ENCODE results near the gene CALB2.

Gene CALB2

DNA sequence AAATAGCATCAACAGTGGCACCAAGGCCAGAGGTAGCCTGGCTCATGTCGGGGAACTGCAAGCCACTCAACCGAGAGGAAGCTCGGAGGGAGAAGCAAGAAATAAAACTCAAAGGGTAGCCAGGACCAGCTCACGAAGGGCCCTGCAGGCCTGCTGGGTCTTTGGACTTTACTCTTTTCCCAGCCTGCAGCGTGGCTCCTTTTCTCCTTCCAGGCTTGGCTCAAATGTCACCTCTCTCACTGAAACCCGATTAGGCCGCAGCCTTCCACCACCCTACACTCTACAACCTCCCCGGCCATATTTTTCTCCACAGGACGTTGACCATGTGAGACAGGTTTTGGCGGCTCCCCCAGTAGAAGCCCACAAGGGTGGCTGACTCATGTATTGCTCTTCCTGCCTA lies 38.1 kb downstream of the CALB2 start:
- peaks cover 20% of the 10 kb centered on the region for H3K27me3 ChIP-seq
- no peak overlapping the region for H3K27ac ChIP-seq
- TF ChIP-seq, protein P1, sequence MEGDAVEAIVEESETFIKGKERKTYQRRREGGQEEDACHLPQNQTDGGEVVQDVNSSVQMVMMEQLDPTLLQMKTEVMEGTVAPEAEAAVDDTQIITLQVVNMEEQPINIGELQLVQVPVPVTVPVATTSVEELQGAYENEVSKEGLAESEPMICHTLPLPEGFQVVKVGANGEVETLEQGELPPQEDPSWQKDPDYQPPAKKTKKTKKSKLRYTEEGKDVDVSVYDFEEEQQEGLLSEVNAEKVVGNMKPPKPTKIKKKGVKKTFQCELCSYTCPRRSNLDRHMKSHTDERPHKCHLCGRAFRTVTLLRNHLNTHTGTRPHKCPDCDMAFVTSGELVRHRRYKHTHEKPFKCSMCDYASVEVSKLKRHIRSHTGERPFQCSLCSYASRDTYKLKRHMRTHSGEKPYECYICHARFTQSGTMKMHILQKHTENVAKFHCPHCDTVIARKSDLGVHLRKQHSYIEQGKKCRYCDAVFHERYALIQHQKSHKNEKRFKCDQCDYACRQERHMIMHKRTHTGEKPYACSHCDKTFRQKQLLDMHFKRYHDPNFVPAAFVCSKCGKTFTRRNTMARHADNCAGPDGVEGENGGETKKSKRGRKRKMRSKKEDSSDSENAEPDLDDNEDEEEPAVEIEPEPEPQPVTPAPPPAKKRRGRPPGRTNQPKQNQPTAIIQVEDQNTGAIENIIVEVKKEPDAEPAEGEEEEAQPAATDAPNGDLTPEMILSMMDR (IDR thresholded peaks at IDR 0.05): no peak
- no peaks in the 10 kb centered on the region for H3K36me3 ChIP-seq
- no peak overlapping the region for H3K4me3 ChIP-seq (ENCODE audit: low read depth in 1 of 2, low read length in 1 of 2)
- no peaks in the 10 kb centered on the region for H3K4me1 ChIP-seq (ENCODE audit: control insufficient read depth in 1 of 2, insufficient read depth in 1 of 2, low read depth in 1 of 2, low read length in 1 of 2)
- no peaks in the 10 kb centered on the region for H3K9me3 ChIP-seq

- Histone ChIP-seq H3K9me3 (no peaks in the 10 kb centered on the region), H3K4me1 (ENCODE audit: control insufficient read depth in 1 of 2, insufficient read depth in 1 of 2, low read depth in 1 of 2, low read length in 1 of 2) (no peaks in the 10 kb centered on the region), H3K4me3 (ENCODE audit: low read depth in 1 of 2, low read length in 1 of 2) (no peak overlapping the region), H3K27me3 (peaks cover 6% of the 10 kb centered on the region), H3K27ac (no peak overlapping the region), H3K36me3 (no peaks in the 10 kb centered on the region)
- TF ChIP-seq, protein P1 (IDR thresholded peaks at IDR 0.05): no peak
Observed at GRCh38 chr16:71399801-71400563, 41.5 kb downstream of the CALB2 start.

- TF ChIP-seq, protein P1 (IDR thresholded peaks at IDR 0.05): no peak
Observed at GRCh38 chr16:71402007-71402406, 43.5 kb downstream of the CALB2 start.

GRCh38 chr16:71402674-71403073 lies 44.2 kb downstream of the CALB2 start:
- TF ChIP-seq, protein P1 (IDR thresholded peaks at IDR 0.05): no peak
- Histone ChIP-seq H3K4me1 (ENCODE audit: control insufficient read depth in 1 of 2, insufficient read depth in 1 of 2, low read depth in 1 of 2, low read length in 1 of 2) (no peaks in the 10 kb centered on the region), H3K9me3 (no peaks in the 10 kb centered on the region), H3K36me3 (no peaks in the 10 kb centered on the region), H3K27me3 (peaks cover 17% of the 10 kb centered on the region), H3K4me3 (ENCODE audit: low read depth in 1 of 2, low read length in 1 of 2) (no peak overlapping the region), H3K27ac (no peak overlapping the region)

More at GRCh38 chr16:71402007-71402406, 43.5 kb downstream of the CALB2 start:
- no peaks in the 10 kb centered on the region for H3K4me1 ChIP-seq (ENCODE audit: control insufficient read depth in 1 of 2, insufficient read depth in 1 of 2, low read depth in 1 of 2, low read length in 1 of 2)
- H3K4me3 ChIP-seq (ENCODE audit: low read depth in 1 of 2, low read length in 1 of 2): no peak overlapping the region
- no peaks in the 10 kb centered on the region for H3K36me3 ChIP-seq
- no peaks in the 10 kb centered on the region for H3K9me3 ChIP-seq
- H3K27ac ChIP-seq: no peak overlapping the region
- peaks cover 13% of the 10 kb centered on the region for H3K27me3 ChIP-seq

DNA sequence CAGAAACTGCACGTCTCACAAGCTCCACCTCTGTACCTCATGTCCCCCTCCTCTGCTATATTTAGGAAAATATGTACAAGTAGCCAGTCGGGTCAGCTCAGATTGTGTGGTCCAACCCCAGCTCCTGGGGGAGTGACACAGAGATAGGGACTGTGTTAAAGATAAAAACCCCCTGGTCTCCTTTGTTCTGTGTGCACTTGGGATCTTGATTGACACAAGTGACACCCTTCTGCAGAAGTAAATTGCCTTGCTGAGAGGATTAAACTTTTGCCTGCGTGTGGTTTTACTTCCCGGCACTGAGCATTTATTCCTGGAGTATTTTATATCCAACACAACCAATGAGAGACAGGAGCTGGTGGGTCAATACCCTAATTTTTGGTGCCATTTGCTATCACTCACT lies 45.8 kb downstream of the CALB2 start:
- Histone ChIP-seq H3K27me3 (peaks cover 33% of the 10 kb centered on the region), H3K27ac (no peak overlapping the region), H3K36me3 (no peaks in the 10 kb centered on the region), H3K4me3 (ENCODE audit: low read depth in 1 of 2, low read length in 1 of 2) (no peak overlapping the region), H3K4me1 (ENCODE audit: control insufficient read depth in 1 of 2, insufficient read depth in 1 of 2, low read depth in 1 of 2, low read length in 1 of 2) (no peaks in the 10 kb centered on the region), H3K9me3 (no peaks in the 10 kb centered on the region)
- TF ChIP-seq, protein P1 (IDR thresholded peaks at IDR 0.05): no peak
